ENCODE measurements around the gene COX7A2L.

DNA sequence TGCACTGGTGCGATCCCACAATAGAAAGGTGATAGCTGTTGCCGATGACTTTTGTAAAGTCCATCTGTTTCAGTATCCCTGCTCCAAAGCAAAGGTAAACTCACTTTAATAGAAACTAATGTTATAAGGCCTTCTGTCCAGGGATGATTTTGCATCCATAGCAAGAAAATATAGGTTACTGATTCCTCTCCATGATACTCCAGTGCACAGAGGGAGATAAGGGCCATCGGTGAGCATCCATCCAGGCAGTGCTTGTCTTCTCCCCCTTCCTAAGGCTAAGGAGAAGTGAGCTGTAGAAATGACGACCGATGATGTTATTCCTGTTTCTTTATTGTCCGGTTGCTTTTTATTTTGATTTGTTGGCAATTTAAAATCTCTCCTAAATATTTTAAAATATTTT is 32.1 kb downstream of the COX7A2L start:
- TF ChIP-seq, protein P1, sequence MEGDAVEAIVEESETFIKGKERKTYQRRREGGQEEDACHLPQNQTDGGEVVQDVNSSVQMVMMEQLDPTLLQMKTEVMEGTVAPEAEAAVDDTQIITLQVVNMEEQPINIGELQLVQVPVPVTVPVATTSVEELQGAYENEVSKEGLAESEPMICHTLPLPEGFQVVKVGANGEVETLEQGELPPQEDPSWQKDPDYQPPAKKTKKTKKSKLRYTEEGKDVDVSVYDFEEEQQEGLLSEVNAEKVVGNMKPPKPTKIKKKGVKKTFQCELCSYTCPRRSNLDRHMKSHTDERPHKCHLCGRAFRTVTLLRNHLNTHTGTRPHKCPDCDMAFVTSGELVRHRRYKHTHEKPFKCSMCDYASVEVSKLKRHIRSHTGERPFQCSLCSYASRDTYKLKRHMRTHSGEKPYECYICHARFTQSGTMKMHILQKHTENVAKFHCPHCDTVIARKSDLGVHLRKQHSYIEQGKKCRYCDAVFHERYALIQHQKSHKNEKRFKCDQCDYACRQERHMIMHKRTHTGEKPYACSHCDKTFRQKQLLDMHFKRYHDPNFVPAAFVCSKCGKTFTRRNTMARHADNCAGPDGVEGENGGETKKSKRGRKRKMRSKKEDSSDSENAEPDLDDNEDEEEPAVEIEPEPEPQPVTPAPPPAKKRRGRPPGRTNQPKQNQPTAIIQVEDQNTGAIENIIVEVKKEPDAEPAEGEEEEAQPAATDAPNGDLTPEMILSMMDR (IDR thresholded peaks at IDR 0.05; ENCODE audit: insufficient read depth, low read length, poor library complexity, severe bottlenecking), result no peak
- TF ChIP-seq EZH2phosphoT487 (conservative IDR thresholded peaks at IDR 0.05; ENCODE audit: low read length), result no peak

Data from SU-DHL-6 (cell line).